ENCODE results near the gene CNGA2. TPM values are rescaled to one million over a fixed set of nuclear protein-coding genes. Genes with fewer than 3 reads are reported as not detected.

CNGA2 gene
- total and polyA plus RNA-seq, 9 of the 15 experiments (the other 6 are each of a cell fraction or from before 2014, with no cell fraction given) = not detected

- TF ChIP-seq ATF2 (CRISPR knock-in tag; IDR thresholded peaks at IDR 0.05) (no peak), TRIM25 (IDR thresholded peaks at IDR 0.05; ENCODE audit: borderline replicate concordance) (no peak), E2F1 (CRISPR knock-in tag; IDR thresholded peaks at IDR 0.05) (no peak), NFYB (IDR thresholded peaks at IDR 0.05; ENCODE audit: extremely low read depth, insufficient read length) (no peak), ZBTB12 (CRISPR knock-in tag; IDR thresholded peaks at IDR 0.05) (no peak), IRF1 (CRISPR knock-in tag; IDR thresholded peaks at IDR 0.05; ENCODE audit: borderline replicate concordance) (no peak), ZNF584 (CRISPR knock-in tag; IDR thresholded peaks at IDR 0.05; ENCODE audit: low read depth) (no peak)
Measured at GRCh38 chrX:151701531-151701930, 33.0 kb upstream of the CNGA2 start (continued).

Data from K562 (cell line).